ENCODE measurements around the gene GPR27.
A peak's percentile ranks its signal among the peaks of the same experiment; 100 is the strongest.

Gene GPR27, protein sequence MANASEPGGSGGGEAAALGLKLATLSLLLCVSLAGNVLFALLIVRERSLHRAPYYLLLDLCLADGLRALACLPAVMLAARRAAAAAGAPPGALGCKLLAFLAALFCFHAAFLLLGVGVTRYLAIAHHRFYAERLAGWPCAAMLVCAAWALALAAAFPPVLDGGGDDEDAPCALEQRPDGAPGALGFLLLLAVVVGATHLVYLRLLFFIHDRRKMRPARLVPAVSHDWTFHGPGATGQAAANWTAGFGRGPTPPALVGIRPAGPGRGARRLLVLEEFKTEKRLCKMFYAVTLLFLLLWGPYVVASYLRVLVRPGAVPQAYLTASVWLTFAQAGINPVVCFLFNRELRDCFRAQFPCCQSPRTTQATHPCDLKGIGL

DNA sequence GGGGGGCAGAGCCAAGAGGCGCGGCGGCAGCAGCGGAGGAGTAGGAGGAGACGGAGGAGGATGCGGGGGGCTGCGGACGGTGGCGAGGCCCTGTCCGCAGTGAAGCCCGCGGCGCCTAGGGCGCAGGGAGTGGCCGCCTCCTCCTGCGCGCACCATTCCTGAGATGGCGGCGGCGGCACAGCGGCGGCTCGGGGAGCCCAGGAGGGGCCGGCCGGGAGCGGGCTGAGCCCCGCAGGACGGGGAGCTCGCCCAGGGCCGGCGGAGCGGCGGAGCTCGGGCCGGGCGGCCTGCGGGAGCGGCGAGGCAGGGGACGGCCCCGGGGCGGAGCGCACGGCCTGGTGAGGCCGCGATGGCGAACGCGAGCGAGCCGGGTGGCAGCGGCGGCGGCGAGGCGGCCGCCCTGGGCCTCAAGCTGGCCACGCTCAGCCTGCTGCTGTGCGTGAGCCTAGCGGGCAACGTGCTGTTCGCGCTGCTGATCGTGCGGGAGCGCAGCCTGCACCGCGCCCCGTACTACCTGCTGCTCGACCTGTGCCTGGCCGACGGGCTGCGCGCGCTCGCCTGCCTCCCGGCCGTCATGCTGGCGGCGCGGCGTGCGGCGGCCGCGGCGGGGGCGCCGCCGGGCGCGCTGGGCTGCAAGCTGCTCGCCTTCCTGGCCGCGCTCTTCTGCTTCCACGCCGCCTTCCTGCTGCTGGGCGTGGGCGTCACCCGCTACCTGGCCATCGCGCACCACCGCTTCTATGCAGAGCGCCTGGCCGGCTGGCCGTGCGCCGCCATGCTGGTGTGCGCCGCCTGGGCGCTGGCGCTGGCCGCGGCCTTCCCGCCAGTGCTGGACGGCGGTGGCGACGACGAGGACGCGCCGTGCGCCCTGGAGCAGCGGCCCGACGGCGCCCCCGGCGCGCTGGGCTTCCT, at the start of gene GPR27:
TSS of gene GPR27 (plus strand) at position 155 of the 909 bp plus-strand sequence. CDS start at position 350, 195 bp downstream.
- peak in 1 of 2 experiments; percentile 22 for DNase-seq

DNA sequence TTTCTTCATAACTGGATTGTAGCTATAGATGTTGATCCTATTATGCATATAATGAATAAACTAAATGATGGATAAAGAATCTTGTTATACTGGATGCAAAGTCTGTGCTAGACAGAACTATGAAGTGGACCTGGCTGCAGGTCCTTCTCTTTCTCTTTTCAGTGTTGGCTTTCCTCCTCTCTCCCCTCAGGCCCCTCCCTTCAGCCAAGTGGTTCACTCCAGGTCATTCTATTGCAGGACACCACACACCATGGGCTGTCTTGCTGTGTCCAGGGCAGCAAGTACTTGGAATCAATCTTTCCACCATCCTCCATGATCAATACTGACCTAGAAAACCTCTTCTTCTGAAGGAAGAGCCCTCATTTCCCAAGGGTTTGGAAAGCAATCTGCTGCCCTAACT, 48.7 kb upstream of the GPR27 start:
- DNase-seq = no peak

DNA sequence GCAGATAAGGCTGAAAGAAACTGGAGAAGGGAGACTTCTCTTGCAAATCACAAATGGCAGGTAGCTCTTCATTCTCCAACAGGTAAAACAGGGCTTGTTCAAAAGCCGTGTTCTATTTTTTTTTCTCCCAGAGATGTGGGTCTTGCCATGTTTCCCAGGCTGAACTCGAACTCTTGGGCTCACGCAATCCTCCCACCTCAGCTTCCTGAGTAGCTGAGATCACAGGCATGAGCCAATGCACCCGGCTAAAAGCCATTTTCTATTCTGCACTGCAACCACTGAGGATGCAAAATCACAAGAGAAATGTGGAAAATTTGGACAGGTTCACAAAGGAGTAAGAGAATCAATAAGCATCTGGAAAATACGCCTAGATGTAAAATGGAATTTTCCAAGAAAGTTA, 48.0 kb upstream of the GPR27 start:
- DNase-seq = no peak

DNA sequence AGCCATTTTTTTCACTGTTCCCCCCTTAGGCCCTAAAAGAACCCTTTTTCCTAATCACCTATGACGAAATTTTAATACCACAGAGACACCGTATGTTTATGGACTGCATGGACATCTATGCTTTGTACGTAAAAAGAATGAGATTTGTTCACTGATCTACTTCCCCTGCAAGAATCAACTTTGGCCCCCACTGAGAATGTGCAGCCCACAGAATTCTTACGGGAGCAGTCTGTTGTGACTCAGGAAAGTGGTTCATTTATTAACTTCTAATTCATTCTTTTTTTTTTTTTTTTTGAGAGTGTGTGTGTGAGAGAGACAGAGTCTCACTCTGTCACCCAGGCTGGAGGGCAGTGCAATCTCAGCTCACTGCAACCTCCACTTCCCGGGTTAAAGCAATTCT, 46.1 kb upstream of the GPR27 start:
- DNase-seq = no peak

DNA sequence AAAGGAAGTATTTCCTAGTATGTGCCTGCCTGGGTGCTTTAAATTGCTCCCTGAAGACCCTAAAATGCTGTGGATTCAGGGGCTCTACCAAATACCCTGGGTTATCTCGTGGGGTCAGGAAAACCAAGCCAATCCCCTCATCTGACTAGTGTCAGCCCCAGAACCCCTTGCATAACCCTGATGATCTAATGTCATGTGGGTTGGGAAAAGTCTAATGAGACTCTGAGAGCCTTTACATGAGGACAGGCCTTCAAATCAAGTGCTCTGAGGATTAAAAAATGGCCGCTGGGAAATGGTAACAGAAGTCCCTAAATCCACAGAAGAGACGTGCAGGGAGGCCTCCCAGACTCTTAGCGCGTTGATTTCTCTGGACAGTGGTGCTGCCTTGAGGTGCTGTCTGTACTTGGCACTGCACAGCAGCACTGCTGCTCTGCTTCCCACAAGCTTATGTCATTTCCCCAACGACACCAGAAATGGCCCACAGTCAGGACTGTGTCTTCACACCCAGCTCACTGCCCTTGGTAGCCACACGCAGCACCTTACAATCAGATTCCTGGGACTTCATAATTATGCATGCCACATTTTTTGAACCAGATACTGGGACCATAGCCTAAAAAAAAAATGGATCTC, 45.1 kb upstream of the GPR27 start:
- DNase-seq = no peak

DNA sequence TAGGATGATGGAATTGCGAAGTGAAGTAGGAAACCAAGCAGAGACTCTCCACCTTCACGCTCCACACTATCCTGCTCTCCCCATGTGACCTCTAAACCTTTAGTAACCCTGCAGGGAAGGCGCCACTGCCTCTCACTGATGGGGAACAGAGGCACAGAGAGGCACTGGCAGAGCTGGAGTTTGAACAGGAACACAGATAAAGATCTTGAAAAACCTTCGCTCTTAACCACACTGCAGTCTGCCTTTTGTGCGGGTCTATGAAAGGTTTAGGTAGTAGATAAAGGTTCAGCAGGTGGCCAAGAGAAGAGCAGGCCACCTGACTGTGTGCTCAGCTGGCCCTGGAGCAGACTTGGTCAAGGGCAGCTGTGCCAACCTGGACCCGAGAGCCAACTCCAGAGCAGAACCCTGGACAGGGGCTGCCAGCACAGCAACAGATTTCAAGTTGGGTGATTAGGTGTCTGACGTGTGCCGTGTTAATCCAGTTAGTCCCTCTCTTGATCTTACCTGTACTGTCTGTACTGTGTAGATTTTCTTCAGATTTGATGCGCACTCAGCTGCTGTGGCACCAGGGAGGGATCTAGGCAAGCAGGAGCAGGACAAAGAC, 43.6 kb upstream of the GPR27 start:
- DNase-seq = no peak

DNA sequence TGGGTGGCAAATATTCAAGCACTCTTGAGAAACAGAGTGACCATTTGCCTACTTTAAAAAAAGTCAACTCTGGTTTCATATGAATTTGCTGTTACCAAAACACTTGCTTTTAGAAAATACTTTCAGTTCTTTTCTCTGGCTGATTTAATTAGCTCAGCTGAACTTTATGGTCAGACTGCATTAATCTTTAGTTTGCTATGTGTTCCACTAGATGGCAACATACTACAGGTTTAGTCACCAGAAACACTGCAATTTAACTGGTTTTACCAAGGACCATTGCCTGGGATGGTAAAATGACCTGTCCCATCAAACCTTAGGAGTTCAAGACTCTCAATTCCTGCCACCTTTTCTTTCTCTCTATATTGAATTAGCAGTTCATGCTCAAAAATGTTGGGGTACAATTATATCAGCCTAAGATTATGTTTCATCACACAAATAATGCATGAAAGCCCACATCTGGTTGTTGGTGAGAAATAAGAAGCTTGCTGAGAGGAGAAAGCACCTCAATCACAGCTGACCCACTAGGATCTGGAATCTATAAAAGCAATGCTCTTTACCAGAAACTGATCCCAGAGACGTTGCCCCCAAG, 42.7 kb upstream of the GPR27 start:
- peak in 1 of 2 experiments; percentile 65 for DNase-seq

DNA sequence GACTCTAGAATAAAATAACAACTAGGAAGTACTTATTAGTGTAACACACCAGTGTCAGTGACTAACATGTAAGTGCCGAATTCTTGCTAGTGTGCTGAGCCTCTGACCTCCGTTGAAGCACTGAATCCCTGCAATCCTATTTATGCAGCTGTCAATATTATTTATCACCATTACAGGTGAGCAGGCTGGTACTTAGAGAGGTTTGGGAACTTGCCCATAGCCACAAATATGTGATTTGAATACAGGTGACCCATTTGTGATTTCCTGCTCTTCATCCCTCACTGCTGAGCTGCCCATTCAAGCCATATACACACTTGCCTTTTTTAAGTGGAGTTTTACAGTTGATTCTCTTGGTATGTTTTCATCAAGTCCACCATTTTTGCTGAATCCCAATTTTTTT, 40.6 kb upstream of the GPR27 start:
- no peak for DNase-seq

DNA sequence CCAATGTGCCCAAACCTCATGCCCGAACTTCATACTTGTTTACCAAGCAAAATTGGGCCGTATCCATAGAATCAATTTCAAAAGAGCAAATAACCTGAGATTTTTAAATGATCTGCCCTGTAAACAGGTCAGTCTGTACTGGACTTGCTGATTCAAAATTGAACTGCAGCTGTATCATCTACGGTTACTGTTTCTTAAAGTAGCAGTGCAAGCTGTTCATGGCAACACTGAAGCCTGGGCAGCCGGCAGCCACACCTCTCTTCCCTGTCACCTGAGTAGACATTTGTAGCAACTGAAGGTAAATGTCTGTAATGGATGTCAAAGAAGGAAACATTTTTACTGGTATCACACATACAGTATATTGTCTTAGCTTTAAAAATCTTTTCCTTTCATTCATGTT, 39.1 kb upstream of the GPR27 start:
- DNase-seq = no peak

DNA sequence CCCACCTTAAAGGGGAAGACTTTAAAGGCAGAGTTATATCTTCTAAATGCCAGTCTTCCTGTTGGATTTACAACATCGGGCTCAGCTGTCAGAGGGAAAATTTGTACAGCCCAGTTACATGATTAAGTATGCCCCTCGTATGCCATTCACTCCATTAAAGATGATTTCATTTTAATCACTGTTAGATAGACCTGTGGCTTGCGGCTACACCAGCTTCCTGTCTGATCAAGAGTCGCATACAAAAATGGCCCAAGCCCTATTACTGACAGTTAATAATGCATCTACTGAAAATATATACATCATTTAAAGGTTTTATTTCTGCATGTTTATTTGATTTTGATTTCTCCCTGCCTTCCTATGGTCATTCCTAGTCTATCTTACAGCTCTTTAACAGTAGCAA, 35.6 kb upstream of the GPR27 start:
- no peak for DNase-seq

DNA sequence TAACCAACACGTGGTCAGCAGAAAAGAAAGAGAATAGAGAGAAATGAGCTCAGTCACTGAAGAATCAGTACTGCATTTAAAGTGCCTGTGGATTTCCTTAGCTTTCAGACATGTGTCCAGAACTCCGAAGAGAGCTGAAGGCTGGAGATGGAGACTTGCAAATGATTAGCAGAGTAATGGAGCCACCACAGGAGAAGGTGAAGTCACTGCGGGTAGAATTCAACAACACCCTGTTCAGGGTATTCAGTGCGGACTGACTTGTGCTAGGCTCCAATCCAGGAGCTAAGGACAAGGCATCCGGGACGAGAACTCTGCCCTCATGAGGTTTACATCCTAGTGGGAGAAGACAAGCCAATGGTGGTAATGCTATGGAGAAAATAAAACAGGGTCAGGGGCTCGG, 32.7 kb upstream of the GPR27 start:
- no peak for DNase-seq

DNA sequence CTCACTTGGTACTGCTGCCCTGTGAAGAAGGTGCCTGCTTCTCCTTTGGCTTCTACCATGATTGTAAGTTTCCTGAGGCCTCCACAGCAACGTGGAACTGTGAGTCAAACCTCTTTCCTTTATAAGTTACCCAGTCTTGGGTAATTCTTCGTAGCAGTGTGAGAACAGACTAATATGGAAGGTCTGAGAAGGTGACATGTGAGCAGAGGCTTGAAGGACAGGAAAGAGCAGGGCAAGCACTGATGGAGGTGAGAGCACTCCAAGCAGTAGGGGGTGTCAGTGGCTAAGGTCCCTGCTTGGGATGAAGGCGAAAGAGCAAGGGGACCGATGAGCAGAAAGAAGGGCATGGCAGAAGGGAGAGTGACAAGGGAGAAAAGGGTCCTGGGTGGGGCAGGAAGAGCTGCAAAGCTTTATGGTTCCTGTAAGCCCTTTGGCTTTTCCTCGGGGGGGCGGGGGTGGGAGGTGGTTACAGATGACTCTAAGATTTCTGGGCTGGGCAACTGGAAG, 32.0 kb upstream of the GPR27 start:
- DNase-seq = no peak

DNA sequence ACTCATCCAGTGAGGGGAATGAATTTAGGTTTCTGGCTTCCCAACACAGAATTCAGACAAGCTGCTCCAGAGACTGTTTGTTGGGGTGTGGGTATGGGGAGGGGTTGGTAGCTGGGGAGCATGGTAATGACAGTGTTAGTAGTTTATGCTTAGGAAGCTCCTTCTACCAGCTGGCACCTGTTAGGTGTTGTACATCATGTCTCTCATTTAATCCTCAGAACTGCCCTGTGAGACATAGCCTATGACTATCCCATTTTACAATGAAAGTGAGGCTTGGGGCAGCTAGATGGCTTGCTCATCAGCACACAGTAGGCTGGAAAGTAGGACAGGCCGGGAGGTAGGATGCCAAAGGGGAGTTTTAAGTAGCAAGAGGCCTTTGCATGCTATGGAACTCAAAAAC, 31.0 kb upstream of the GPR27 start:
- no peak for DNase-seq

DNA sequence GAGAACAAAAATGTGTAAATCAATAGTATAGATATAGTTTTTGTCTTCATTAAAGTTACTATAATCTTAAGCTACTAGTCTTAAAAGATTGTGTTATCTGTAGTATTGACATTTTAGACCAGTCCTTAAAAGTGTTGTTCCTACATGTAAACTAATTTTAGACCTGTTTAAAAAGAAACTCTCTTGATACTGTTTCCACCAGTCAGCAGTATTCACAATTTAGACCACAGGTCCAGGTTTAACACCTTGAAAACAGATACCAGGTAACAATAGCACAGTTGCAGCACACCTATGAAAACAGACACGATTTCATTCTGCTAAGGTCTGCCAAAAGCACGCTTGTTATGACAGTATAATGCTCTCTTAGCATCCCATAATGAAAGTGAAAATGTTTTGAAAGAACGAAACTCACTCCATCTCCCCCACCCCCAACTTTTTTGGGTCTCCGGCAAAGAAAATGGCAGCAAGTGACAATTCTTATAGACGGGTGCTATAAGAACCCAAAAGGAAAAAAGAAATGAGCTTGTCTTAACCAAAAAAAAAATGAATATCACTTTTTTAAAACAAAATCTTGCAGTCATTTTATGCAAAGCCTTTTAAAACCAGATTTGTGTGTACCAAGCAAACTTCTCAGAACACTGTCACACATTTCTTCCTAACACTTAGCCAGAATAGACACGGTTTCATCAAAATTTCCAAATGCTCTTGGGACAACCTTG, 30.0 kb upstream of the GPR27 start:
- no peak for DNase-seq

DNA sequence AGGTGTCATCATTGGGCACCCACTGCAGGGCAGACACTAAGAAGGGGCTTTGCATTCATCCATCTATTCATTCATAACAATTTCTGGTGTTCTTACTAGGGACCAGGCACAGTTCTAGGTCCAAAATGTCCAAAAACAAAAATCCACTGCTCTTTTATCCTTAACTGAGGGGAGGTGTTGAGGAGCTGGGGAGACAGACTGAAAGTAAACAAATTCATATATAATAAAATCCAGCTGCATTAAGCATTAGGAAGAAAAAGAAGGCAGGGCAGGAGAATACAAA, 29.5 kb upstream of the GPR27 start:
- no peak for DNase-seq

DNA sequence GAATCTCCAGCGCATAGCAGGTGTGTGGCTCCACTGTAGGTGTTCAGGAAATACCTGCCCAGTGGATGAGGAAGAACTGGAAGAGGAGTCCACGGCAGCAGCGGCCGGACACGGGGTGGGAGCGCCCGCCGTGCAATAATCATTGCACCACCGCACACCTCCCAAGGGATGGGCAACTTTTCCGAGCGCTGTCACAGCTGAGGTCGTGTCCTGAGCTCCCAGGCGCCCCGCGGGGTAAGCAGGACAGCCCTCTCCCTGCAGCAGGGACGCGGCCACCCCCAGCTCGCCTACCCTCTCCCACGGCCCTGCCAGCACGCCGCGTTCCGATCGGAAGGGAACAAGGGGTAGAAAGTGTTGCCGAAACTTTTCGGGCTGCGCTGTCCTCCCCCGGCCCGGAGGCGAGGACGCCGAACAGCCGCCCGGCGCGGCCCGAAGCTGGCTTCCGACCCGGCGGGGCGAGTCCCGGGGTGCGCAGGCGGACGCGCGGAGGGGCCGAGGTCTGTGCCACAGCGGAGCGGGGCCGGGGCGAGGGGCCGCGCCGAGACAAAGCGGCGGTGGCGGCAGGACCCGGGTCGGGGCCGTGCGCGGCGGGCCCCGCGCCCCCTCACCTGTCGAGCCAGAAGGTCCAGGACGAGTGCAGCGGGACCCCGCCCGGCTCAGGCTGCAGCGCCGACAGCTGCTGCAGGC, 28.9 kb upstream of the GPR27 start:
- peak in 1 of 2 experiments; percentile 29 for DNase-seq

DNA sequence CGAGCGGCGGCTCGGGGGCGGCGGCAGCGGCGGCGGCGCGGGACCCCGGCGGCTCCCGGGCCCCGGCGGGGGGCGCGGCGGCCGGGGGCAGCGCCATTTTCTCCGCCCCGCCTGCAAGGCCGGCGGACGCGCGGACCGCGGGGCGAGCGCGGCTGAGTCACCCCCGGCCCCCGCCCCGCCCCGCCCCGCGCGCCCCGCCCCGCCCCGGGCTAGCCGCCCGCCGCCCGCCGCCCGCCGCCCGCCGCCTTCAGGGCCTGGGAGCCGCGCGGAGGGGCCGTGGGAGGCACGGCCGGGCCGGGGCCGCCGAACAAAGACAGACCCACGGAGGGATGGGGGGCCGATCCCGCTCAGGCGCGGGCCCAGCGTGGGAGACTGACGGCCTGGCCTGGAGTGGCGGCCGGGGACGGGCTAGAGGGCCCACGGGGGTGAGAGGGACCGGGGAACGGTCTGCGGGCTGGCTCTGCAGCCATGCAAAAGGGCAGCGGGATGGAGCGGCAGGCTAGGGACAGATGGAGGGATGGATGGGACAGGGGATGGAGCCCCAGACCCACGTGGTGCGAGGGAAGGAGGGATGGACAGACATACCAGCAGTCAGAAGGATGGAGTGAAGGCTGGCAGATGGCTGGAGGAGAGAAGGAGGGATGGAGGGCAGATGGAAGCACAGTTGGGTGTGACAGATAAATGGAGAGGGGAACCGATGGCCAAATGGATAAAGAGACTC, 28.2 kb upstream of the GPR27 start, which contains the start of gene EIF4E3:
TSS of gene EIF4E3 (minus strand) at position 132 of the 721 bp plus-strand sequence. CDS start at position 97, 35 bp downstream.
- DNase-seq = peak; percentile 66 to 67

DNA sequence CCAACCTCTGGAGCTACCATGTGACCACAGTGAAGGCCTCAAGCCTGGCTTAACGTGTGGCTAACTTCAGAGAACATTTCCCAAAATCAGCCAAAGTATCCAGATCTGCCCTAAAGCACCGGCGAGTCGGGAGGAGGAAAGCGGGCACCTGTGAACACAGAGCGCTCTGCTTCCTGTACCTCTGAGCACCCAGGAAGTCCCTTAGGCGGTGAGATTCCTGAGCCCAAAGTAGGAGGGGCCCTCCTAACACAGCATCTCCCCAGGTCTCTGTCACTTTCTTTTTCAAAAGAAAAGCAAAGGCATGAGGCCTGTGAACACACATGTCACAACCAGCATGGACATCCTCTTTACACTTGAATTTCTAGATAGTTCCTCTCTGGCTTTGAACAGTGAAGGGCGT, 27.5 kb upstream of the GPR27 start:
- DNase-seq = no peak

DNA sequence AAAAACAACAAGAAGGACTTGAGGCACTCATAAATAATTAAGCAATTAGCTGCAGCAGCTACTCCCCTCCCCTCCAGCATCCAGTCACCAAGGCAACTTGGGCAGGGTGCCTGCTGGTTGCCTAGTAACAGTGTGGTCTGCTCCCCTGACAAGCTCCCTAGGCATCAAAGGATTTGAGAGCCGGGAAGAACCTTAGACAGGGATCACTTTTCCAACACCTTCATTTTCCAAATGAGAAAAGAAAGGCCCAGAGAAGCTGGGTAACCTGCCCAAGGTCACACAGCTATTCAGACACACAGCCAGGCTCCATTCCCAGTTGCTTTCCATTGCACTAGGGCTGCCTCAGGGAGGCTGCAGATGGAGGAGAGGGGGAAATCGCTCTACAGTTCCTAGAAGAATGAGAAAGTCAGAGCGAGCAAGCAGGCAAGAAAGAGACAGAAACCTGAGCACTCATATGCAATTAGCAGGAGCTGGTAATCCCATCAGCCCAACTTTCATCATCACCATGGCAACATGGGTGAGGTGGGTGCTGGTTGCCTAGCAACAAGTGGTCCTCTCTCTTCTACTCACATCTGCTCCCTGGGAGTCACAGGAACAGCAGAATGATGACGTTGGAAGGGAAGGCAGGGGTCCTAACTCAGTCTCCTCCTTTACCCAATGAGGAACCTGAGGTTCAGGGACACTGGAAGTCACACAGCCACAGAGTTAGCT, 24.9 kb upstream of the GPR27 start:
- peak; percentile 96 to 98 for DNase-seq

DNA sequence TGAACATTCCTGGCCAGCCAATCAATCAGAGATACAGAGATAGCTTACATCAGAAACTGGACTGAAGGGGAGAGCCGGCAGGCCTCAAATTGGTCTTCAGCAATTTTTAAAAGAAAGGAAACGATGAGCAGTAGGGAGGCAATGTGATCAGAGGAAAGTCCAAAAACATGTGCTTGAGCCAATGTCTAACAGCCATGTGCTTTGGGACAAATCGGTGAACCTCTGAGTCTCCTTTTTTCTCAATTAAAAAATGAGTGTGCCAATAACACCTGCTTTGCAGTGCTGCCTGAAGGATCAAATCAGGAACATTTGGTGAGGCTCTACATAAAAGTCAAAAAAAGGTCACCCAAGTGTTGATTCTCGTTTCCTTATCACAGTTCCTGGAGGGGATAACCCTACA, 21.0 kb upstream of the GPR27 start:
- no peak for DNase-seq

All from NCI-H524 (cell line).